K562 (cell line): ENCODE data around the gene B4GALNT2. TPM values are rescaled to one million over a fixed set of nuclear protein-coding genes. Genes with fewer than 3 reads are reported as not detected.

Experiments used
- CBX1 ChIP-seq: sonication (generic); IDR thresholded peaks from 2 replicates; pipeline ENCODE4 v1.6.1; 2016; ENCODE audit warnings: antibody characterized with exemption, low read depth, mild to moderate bottlenecking
- CHD1 ChIP-seq: fragments of 200-600 bp; sonication (generic); IDR thresholded peaks from one replicate; pipeline ENCODE4 v1.6.1; 2012; ENCODE audit warnings: mild to moderate bottlenecking, moderate library complexity, low read length, inconsistent platforms
- DMBX1 ChIP-seq: fragments of 250-450 bp; sonication (Bioruptor Pico); IDR thresholded peaks from 2 replicates; pipeline ENCODE4 v1.8.0; 2022; ENCODE audit warnings: inconsistent platforms, mild to moderate bottlenecking, moderate library complexity, borderline replicate concordance
- ETV6 ChIP-seq, 3 experiments: fragments of 150-350 bp in 1 of 3; sonication (generic) in 1 of 3; formaldehyde crosslinking in 1 of 3; IDR thresholded peaks; 2 replicates each; pipeline versions ENCODE4 v1.6.1 to v1.8.0; 2014 to 2022; ENCODE audit warnings: borderline replicate concordance in 2 of 3, low read depth in 2 of 3, antibody characterized with exemption in 1 of 3, low read length in 1 of 3, mild to moderate bottlenecking in 1 of 3, missing genetic modification reagents in 1 of 3
- GTF2A2 ChIP-seq: IDR thresholded peaks from 2 replicates; pipeline ENCODE4 v1.6.1; 2016; ENCODE audit warnings: mild to moderate bottlenecking, missing genetic modification characterization, missing compliant biosample characterization
- KDM2B ChIP-seq: fragments of 250-450 bp; sonication (Bioruptor Pico); IDR thresholded peaks from 2 replicates; pipeline ENCODE4 v1.8.0; 2021; ENCODE audit warnings: mild to moderate bottlenecking, moderate library complexity
- LARP7 ChIP-seq: fragments of 450-650 bp; IDR thresholded peaks from 2 replicates; pipeline ENCODE4 v1.6.1; 2016
- NEUROD1 ChIP-seq: fragments of 150-350 bp; IDR thresholded peaks from 2 replicates; pipeline ENCODE4 v1.6.1; 2014; ENCODE audit warnings: borderline replicate concordance, low read length, low read depth; ENCODE audit not compliant: partially characterized antibody
- PHB2 ChIP-seq: fragments of 450-650 bp; IDR thresholded peaks from 2 replicates; pipeline ENCODE4 v1.6.1; 2017; ENCODE audit warnings: low read depth
- PHTF2 ChIP-seq: fragments of 250-450 bp; sonication (Bioruptor Pico); IDR thresholded peaks from 2 replicates; pipeline ENCODE4 v1.5.0; 2021; ENCODE audit warnings: mild to moderate bottlenecking
- SPI1 ChIP-seq: IDR thresholded peaks from 2 replicates; pipeline ENCODE4 v1.6.1; 2011; ENCODE audit warnings: low read depth, low read length, control low read depth, borderline replicate concordance
- SRSF9 ChIP-seq: fragments of 200-400 bp; formaldehyde crosslinking; IDR thresholded peaks from 2 replicates; pipeline ENCODE4 v1.6.1; 2017; ENCODE audit warnings: low read depth, low read length, borderline replicate concordance
- TAF15 ChIP-seq: fragments of 200-400 bp; formaldehyde crosslinking; IDR thresholded peaks from 2 replicates; pipeline ENCODE4 v1.6.1; 2017; ENCODE audit warnings: mild to moderate bottlenecking, low read depth, low read length, moderate library complexity
- TARDBP ChIP-seq: fragments of 450-650 bp; IDR thresholded peaks from 2 replicates; pipeline ENCODE4 v1.6.1; 2016
- U2AF2 ChIP-seq: fragments of 200-400 bp; formaldehyde crosslinking; optimal IDR thresholded peaks from 2 replicates; pipeline ENCODE3; 2017; ENCODE audit warnings: low read depth, mild to moderate bottlenecking, low read length
- XRCC5 ChIP-seq: fragments of 200-400 bp; formaldehyde crosslinking; IDR thresholded peaks from 2 replicates; pipeline ENCODE4 v1.6.1; 2017; ENCODE audit warnings: low read depth, mild to moderate bottlenecking, low read length
- ZNF146 ChIP-seq: IDR thresholded peaks from one replicate; pipeline ENCODE4 v1.6.1; 2018; ENCODE audit warnings: missing compliant biosample characterization; ENCODE audit not compliant: unreplicated experiment
- ZNF184 ChIP-seq: sonication (generic); formaldehyde crosslinking; IDR thresholded peaks from 2 replicates; pipeline ENCODE4 v1.5.0; 2020; ENCODE audit warnings: missing genetic modification reagents
- ZNF224 ChIP-seq: sonication (generic); formaldehyde crosslinking; IDR thresholded peaks from 2 replicates; pipeline ENCODE4 v1.8.0; 2022; ENCODE audit warnings: mild to moderate bottlenecking, missing genetic modification reagents
- ZNF589 ChIP-seq: fragments of 200-800 bp; sonication (Bioruptor generic); IDR thresholded peaks from 2 replicates; pipeline ENCODE4 v1.6.1; 2016; ENCODE audit warnings: low read depth, missing genetic modification characterization, missing compliant biosample characterization
- ZNF830 ChIP-seq: fragments of 250-450 bp; sonication (Bioruptor Pico); IDR thresholded peaks from 2 replicates; pipeline ENCODE4 v1.5.0; 2021; ENCODE audit warnings: mild to moderate bottlenecking
- polyA plus RNA-seq, 8 experiments: library from polyadenylated mRNA; depleted of rRNA in 4 of 8; stranded (reverse) in 5 of 8; unstranded in 3 of 8; fragments of >200 nt; fragmentation: Nextera tagmentation in 2 of 8; fragmentation: Illumina TruSeq in 1 of 8; extraction: Ambion mirVana in 2 of 8; extraction: Trizol in 1 of 8; gene quantifications; 2 replicates each; pipeline versions ENCODE4 v1.2.1 to v1.2.3, GENCODE V29; 2011 to 2014; ENCODE audit warnings: inconsistent platforms in 1 of 8, missing spikeins in 1 of 8
- total RNA-seq, 7 experiments: library from RNA; depleted of rRNA in 6 of 7; stranded (reverse); fragments of >200 nt in 6 of 7; fragmentation: Illumina TruSeq in 2 of 7; extraction: Trizol in 2 of 7; gene quantifications; 2 replicates each; pipeline versions ENCODE4 v1.2.1 to v1.2.3, GENCODE V29; 2011 to 2021; ENCODE audit warnings: low replicate concordance in 1 of 7
- TF ChIP-seq, protein P1 (sequence below): fragments of 450-650 bp; formaldehyde crosslinking; IDR thresholded peaks from 2 replicates; pipeline ENCODE4 v1.4.0; 2020; ENCODE audit warnings: mild to moderate bottlenecking, moderate library complexity
- TF ChIP-seq, protein P2 (sequence below): IDR thresholded peaks from 3 replicates; pipeline ENCODE4 v1.6.1; 2011; ENCODE audit warnings: borderline replicate concordance, mild to moderate bottlenecking, moderate library complexity; ENCODE audit not compliant: insufficient read length; ENCODE audit errors: extremely low read depth

The B4GALNT2 gene
- total and polyA plus RNA-seq, 9 of the 15 experiments (the other 6 are each of a cell fraction or from before 2014, with no cell fraction given), result not detected

GRCh38 chr17:49191917-49192741 is 59.6 kb downstream of the B4GALNT2 start (continued):
- TF ChIP-seq SPI1, result 0 out of 2 replicates have a peak, but pooled peaks have one; percentile 18
- TF ChIP-seq ZNF224 (CRISPR knock-in tag), result no peak
- TF ChIP-seq U2AF2, result no peak
- TF ChIP-seq, protein P1, sequence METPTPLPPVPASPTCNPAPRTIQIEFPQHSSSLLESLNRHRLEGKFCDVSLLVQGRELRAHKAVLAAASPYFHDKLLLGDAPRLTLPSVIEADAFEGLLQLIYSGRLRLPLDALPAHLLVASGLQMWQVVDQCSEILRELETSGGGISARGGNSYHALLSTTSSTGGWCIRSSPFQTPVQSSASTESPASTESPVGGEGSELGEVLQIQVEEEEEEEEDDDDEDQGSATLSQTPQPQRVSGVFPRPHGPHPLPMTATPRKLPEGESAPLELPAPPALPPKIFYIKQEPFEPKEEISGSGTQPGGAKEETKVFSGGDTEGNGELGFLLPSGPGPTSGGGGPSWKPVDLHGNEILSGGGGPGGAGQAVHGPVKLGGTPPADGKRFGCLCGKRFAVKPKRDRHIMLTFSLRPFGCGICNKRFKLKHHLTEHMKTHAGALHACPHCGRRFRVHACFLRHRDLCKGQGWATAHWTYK (CRISPR knock-in tag), result peak; percentile 21; the same call in 1 of the 2 replicates
- TF ChIP-seq ZNF184, result no peak
- no peak for TF ChIP-seq PHB2
- peak; percentile 56; the same call in 1 of the 2 replicates for TF ChIP-seq ZNF589
- TF ChIP-seq, protein P2, sequence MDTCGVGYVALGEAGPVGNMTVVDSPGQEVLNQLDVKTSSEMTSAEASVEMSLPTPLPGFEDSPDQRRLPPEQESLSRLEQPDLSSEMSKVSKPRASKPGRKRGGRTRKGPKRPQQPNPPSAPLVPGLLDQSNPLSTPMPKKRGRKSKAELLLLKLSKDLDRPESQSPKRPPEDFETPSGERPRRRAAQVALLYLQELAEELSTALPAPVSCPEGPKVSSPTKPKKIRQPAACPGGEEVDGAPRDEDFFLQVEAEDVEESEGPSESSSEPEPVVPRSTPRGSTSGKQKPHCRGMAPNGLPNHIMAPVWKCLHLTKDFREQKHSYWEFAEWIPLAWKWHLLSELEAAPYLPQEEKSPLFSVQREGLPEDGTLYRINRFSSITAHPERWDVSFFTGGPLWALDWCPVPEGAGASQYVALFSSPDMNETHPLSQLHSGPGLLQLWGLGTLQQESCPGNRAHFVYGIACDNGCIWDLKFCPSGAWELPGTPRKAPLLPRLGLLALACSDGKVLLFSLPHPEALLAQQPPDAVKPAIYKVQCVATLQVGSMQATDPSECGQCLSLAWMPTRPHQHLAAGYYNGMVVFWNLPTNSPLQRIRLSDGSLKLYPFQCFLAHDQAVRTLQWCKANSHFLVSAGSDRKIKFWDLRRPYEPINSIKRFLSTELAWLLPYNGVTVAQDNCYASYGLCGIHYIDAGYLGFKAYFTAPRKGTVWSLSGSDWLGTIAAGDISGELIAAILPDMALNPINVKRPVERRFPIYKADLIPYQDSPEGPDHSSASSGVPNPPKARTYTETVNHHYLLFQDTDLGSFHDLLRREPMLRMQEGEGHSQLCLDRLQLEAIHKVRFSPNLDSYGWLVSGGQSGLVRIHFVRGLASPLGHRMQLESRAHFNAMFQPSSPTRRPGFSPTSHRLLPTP, result peak; percentile 95
- TF ChIP-seq ZNF830, result 0 out of 2 replicates have a peak, but pooled peaks have one; percentile 5
- TF ChIP-seq ZNF146 (CRISPR knock-in tag), result no peak
- peak; percentile 36 for TF ChIP-seq TARDBP
- peak; percentile 69; the same call in 1 of the 2 replicates for TF ChIP-seq CBX1
- TF ChIP-seq XRCC5, result peak; percentile 90
- TF ChIP-seq TAF15, result no peak
- TF ChIP-seq SRSF9, result no peak
- no peak for TF ChIP-seq LARP7
- TF ChIP-seq KDM2B (CRISPR knock-in tag), result no peak
- peak; percentile 74 for TF ChIP-seq CHD1
- peak; percentile 79; the same call in 1 of the 2 replicates for TF ChIP-seq PHTF2 (CRISPR knock-in tag)
- TF ChIP-seq DMBX1 (CRISPR knock-in tag), result peak; percentile 58; the same call in 1 of the 2 replicates
- TF ChIP-seq ETV6 (IDR thresholded peaks at IDR 0.05; ENCODE audit: borderline replicate concordance in 1 of 2, low read depth in 2 of 2, low read length in 1 of 2), result 0 out of 4 replicates have a peak, but pooled peaks of 1 of the 2 experiments have one; percentile 37
- peak; percentile 32; the same call in 1 of the 2 replicates for TF ChIP-seq ETV6 (CRISPR knock-in tag; IDR thresholded peaks at IDR 0.05; ENCODE audit: borderline replicate concordance)
- peak; percentile 44 for TF ChIP-seq NEUROD1
- no peak for TF ChIP-seq GTF2A2 (tag)
